Measurements from ENCODE around the gene CA4.

Gene CA4

DNA sequence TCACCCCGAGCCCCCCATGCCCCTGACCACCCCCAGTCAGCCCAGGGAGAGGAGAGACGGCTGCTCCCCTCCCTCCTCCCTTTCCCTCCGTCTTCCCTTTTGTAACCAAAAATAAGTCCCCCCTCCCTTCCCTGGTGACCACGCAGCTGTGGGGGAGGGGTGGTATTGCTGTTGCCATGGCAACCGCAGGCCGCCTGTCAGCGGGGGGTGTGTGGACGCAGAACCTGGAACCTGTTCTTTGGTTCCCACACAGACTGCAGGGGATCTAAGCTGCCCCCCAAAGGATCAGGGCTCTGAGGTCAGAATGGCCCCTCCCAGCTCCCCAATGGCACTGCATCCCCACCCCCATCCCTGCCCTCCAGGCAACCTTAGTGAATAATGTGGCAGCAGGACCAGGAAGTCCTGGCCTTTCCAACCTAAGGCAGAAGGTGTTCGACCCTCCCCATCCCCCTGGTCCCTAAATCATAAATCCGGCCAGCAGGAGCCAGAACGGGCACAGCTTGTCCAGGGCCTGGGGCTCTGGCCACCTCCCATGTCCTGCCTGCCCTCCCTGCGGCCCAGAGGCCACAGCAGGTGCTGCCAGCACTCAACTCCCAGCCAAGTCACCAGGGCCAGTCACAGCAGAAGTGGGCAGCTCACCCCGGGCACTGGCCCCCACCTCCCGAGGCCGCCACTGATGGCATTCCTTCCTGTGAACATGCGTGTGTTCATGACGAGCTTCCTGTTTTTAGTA is 12.0 kb downstream of the CA4 start:
- TF ChIP-seq GATA3 (IDR thresholded peaks at IDR 0.05; ENCODE audit: low read depth, low read length), result no peak
- TF ChIP-seq GATA2 (IDR thresholded peaks at IDR 0.05; ENCODE audit: low read depth, low read length), result no peak

DNA sequence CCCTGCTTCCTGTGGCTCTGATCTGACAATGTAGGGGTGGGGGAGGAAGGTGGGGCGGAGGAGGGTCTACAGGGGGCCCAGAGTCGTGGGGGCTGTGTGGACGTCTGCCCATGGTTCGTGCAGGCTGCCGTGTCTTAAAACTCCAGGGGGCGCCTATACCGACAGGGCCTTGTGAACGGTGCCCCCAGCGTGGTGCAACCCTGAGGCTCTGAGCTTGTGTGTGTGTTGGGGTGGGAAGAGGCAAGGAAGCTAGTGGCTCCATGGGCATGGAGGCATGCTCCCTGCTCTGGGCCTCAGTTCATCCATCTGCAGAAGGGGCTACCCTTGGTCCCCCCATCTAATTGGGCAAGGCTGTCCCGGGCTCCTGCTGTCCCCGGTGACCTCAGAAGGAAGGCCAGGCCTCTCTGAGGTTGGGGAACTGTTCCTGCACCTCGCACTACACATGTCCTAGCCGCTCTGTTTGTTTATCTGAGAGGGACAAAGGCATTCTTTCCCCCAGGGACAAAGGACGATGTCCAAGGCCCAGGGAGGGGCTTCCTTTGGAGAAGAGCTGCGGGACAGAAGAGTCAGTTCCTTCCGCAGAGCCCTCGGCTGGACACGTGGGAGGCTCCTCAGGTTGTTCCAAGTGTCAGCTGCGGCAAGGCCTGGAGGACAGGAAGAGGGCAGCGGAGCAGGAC is 13.5 kb downstream of the CA4 start:
- TF ChIP-seq GATA2 (IDR thresholded peaks at IDR 0.05; ENCODE audit: low read depth, low read length), result no peak
- no peak for TF ChIP-seq GATA3 (IDR thresholded peaks at IDR 0.05; ENCODE audit: low read depth, low read length)

DNA sequence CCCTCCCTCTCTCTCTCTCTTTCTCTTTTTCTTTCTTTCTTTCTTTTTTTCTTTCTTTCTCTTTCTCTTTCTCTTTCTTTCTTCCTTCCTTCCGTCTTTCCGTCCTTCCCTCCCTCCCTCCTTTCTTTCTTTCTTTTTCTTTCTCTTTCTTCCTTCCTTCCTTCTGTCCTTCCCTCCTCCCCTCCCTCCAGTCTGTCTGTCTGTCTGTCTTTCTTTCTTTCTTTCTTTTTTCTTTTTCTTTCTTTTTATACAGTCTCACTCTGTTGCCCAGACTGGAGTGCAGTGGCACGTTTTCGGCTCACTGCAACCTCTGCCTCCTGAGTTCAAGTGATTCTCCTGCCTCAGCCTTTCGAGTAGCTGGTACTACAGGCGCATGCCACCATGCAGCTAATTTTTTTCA is 14.4 kb downstream of the CA4 start:
- TF ChIP-seq GATA3 (IDR thresholded peaks at IDR 0.05; ENCODE audit: low read depth, low read length), result no peak
- no peak for TF ChIP-seq GATA2 (IDR thresholded peaks at IDR 0.05; ENCODE audit: low read depth, low read length)

DNA sequence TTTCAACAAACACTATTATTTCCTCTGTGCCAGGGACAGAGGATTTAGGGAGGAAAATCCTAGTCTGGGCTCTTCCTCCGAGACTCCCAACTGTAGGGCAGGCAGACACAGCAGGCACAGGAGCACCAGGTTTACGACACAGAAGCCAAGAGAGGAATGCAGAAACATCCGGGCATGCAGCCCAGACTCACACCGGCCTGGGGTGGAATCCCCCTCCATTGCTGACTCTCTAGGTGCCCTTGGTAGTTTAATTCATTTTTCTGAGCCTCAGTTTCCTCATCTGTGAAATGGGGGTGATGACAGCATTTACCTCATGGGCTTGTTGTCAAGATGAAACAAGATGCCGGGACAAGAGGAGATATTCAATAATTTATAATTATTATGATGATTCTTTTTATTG is 14.9 kb downstream of the CA4 start:
- no peak for TF ChIP-seq GATA3 (IDR thresholded peaks at IDR 0.05; ENCODE audit: low read depth, low read length)
- no peak for TF ChIP-seq GATA2 (IDR thresholded peaks at IDR 0.05; ENCODE audit: low read depth, low read length)

DNA sequence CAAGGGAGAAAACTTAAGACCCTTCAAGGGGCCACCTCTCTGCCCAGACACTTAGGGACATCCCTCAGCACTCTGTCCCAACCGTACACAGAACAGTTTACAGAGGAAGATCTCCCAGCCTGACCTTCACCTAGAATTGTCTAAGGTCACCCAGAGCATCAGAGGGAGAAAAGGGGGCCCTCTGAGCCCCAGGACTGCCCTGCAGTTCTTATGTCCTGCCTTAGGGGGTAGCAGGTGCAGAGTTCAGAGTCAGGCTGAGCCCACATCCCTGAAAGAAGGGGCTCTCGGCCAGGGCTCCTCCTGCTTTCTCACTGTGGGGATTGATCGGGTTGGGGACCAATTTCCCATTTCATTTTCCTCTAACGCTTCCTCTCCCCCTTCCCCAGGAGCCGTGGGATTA is 15.4 kb downstream of the CA4 start:
- TF ChIP-seq GATA2 (IDR thresholded peaks at IDR 0.05; ENCODE audit: low read depth, low read length) (no peak), GATA3 (IDR thresholded peaks at IDR 0.05; ENCODE audit: low read depth, low read length) (no peak)

DNA sequence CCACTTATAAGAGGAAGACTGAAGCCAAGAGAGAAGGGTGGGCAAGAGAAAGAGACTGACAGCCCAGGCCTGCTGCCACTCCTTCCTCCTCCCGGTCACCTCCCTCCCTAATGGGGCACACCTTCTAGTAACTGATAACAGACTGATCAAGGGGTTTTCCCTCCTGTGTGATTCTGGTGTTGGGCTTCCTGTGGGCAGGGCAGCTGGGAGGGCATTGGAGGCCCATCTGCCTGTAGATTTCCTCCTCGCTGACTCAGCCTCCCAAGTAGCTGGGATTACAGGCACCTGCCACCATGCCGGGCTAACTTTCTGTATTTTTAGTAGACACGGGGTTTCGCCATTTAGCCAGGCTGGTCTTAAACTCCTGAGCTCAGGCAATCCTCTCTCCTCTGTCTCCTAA is 16.2 kb downstream of the CA4 start:
- no peak for TF ChIP-seq GATA2 (IDR thresholded peaks at IDR 0.05; ENCODE audit: low read depth, low read length)
- TF ChIP-seq GATA3 (IDR thresholded peaks at IDR 0.05; ENCODE audit: low read depth, low read length), result no peak

DNA sequence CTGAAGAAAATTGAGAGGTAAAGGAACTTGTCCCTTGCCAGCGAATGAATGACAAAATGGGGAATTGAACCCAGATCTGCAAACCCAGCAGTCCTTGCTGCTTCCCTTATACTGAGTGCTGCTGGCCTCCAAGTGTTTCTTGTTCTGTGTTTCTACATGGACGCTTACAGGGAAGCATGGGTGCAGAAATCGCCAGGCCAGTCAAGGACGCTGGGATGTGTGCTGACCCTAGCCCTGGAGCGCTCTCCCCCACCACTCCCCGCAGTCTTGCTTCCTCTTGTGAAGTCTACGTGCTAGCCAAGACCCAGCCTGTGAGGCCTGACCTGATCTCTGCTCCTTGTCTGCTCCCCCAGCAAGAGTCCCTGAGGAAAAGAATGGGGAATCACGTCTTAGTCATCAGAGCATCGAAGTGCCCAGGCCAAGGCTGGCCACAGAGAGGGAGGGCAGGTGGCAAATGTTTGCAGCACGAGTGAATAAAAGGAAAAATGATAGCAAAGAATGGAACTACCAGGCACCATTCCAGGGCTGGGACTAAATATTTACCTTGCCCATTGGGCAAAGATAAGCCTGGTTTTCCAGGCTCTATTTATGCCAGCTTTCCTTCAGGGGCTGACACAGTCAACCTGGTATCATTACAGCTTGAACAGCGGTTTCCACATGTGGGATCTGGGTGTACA is 17.4 kb downstream of the CA4 start:
- TF ChIP-seq GATA3 (IDR thresholded peaks at IDR 0.05; ENCODE audit: low read depth, low read length) (no peak), GATA2 (IDR thresholded peaks at IDR 0.05; ENCODE audit: low read depth, low read length) (no peak)

DNA sequence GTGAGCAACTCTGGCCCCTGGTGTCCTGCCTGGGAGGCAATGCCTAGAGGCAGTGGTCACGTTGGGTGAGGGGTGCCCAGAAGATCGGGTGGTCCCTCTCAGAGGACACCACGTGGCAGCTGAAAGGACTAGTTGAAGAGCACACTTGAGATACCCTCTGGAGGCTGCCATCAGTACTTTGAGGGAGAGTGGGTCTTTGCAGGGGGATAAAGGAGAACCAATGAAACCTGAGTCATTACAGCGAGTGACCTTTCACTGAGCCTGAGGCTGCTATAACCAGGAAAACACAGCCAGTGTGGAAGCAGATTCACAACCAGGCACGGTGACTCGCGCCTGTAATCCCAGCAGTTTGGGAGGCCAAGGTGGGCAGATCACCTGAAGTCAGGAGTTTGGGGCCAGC is 18.9 kb downstream of the CA4 start:
- TF ChIP-seq GATA2 (IDR thresholded peaks at IDR 0.05; ENCODE audit: low read depth, low read length) (no peak), GATA3 (IDR thresholded peaks at IDR 0.05; ENCODE audit: low read depth, low read length) (no peak)

DNA sequence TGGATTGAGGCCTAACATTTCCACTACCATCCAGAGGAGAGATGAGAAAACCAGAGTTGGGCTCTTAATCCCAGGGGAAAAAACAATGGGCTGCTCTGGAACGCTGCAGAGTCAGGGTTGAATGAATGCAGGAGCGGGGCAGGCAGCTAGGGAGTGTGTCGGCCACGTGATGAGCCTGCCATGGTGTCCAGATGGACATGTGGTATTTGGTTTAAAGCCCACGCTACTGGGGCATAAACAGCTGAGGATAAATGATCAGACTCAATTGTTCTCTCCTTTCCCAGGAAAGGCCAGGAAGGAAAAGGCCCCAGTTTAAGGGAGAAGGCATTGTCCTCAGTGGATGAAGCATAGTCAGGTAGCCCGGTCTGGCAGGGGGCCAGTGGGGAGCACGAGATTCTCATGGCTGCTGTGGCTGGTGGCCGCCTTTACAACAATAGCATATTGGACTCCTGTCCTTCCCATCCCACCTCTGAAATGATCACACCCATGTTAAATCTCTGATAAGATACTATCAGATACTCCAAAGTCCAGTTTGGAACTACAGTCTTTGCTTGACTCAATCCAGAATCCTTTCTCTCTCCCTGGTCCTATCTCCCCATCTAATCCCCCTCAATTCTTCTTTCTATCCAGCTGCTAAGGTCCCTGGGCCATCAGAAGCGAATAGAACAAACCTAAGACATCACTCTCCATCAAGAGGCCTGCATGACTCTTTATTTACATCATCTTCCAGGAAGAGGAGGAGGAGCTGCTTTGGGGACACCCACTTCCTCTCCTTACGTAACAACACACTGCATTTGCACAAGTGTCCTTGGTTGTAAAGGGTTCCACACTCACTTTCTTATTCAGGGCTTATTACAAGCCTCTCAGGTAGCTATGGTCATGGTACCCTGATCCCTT is 20.4 kb downstream of the CA4 start:
- TF ChIP-seq GATA2 (IDR thresholded peaks at IDR 0.05; ENCODE audit: low read depth, low read length) (no peak), GATA3 (IDR thresholded peaks at IDR 0.05; ENCODE audit: low read depth, low read length) (no peak)

DNA sequence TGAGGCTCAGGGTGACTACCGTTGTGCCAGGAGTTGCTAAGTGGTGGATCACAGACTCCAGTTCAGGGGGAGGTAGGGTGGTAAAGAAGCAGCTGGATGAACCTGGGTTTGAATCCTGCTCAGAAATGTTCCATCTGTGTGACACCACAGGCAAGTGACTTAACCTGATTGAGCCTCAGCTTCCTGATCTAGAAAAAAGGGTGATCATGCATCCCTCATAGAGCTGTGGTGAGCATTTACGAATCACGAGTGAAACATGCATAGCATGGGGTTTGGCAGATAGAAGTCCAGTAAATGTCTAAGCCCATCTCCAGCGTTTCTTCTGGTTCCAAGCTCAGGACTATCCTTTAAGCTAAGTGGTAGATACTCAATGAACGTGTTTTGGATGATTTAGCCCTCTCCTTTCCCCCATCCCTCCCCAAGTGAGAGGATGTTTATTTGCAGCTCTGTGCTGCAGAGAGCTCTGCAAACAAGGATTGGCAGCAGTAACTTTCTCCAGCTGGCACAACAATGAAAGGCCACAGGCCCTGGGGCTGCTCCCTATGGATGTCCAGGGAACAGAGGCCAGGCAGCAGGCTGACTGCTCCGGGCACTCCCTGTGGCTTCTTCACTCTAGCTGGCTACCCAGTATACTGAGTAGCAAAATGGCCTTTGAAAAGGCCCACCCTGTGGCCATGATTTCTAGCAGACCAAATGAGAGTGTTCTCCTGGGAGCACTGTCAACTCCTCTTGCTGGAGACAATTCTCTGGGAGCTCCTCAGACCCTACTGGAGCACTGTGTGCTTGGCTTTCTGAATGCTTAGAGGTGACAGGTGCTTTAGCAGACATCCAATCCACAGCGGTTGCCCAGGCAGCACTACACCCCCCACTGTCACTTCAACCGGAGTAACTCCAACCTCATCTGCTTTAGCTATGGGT is 21.3 kb downstream of the CA4 start:
- no peak for TF ChIP-seq GATA2 (IDR thresholded peaks at IDR 0.05; ENCODE audit: low read depth, low read length)
- TF ChIP-seq GATA3 (IDR thresholded peaks at IDR 0.05; ENCODE audit: low read depth, low read length), result no peak

DNA sequence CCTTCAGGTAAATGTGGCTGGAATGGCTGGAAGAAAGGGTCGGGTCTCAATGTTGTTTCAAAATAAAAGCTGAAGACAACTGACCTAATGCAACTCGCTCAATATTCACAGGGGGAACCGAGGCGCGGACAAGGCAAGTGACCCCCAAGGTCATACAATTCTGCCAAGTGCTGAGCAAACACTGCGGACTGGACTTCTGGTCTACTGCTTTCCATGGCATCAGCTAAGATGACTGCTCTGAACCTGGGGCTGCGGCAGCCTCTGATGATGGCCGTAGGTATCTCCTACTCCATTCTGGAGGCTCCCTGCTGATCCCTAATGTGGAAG is 21.9 kb downstream of the CA4 start:
- TF ChIP-seq GATA2 (IDR thresholded peaks at IDR 0.05; ENCODE audit: low read depth, low read length) (no peak), GATA3 (IDR thresholded peaks at IDR 0.05; ENCODE audit: low read depth, low read length) (no peak)

DNA sequence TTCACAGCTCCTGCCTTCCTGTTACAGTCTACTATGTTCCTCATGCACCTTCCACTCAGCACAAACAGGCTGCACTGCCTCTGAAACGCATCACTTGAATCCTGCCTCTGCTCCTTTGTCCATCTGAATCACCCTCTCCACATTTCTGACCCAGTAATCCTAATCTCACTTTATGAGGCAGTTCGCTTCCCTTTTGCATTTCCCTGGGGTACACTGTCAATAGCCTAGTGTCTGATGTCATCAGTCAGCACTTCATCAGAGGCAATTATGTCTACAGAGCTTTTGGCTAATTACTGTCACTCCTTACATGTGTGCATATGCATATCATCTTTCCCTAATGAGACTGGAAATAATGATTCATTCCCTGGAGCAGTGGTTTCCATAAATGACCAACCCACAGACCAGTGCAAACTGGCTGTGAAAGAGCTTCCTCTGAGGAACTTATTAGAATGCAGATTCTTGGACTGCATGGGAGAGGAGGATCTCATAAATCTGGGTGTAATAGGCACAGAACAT is 23.6 kb downstream of the CA4 start:
- TF ChIP-seq GATA2 (IDR thresholded peaks at IDR 0.05; ENCODE audit: low read depth, low read length) (no peak), GATA3 (IDR thresholded peaks at IDR 0.05; ENCODE audit: low read depth, low read length) (no peak)

DNA sequence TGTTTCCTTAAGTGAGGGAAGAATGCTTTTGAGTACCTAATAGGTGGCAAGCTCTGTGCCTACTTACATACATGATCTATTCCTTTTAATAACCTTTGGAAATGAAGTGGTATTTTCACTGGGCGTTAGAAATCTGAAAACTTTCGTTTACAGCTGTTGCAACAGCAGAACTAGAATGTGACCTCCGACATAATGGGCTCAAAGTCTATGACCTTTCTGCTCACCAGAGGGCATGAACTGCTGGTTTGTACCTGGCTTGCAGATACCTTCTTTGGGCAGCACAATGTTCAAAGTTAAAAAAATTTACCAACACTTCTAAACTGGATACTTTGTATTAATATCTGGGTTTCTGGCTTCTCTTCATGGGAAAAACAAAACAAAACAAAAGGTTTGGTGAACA is 24.3 kb downstream of the CA4 start:
- TF ChIP-seq GATA3 (IDR thresholded peaks at IDR 0.05; ENCODE audit: low read depth, low read length) (no peak), GATA2 (IDR thresholded peaks at IDR 0.05; ENCODE audit: low read depth, low read length) (no peak)

All from SH-SY5Y (cell line).